AG10803 (cell line): ENCODE results near the gene EVPLL.
"Not testable (repeated sequence)": the region's sequence is repeated elsewhere in the genome, so short reads cannot be mapped to it uniquely, and the experiment has no call there.

Experiments
- DNase-seq: peaks from one replicate; pipeline ENCODE4 v3.0.0; 2010; ENCODE audit warnings: low read depth
- H3K4me3 ChIP-seq: 2 replicates; pipeline ENCODE4 v1.5.1; 2011; ENCODE audit warnings: mild to moderate bottlenecking, low read length, control low read depth

EVPLL gene

DNA sequence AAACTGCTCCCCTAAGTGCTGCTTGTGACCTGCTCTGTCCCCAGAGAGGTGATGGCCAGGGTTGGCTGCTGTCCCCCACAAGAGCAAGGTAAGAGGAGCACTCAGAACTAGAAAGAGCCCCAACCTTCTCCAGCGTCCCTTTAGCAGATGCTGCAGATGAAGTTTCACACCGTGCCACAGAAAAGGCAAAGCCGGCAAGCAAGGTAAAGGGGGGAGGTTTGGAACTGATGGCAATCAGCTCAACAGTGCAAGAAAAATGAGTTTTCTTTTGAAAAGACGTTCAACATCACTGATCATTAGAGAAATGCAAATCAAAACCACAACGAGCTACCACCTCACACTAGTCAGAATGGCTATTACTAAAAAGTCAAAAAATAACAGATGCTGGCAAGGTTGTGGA lies 26.0 kb downstream of the EVPLL start:
- not testable (repeated sequence) for H3K4me3 ChIP-seq, DNase-seq

DNA sequence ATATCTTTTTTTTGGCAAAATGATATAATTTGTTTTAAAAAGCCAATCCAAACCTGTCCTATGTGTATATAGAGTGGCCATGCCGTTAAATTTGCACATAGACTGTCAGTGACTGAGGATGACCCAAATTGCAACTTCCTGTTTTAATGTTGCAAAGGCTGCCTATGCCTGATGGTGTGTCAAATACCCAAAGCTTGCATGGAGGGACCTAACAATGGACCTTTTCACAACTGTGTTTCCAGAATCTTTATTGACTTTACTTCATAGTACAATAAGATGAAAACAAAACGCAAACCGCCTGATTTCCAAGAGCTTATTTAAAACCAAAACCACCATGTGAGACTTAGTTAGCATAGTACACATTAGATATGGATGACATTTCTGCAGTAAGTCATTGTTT lies 31.3 kb downstream of the EVPLL start:
- not testable (repeated sequence) for H3K4me3 ChIP-seq, DNase-seq

DNA sequence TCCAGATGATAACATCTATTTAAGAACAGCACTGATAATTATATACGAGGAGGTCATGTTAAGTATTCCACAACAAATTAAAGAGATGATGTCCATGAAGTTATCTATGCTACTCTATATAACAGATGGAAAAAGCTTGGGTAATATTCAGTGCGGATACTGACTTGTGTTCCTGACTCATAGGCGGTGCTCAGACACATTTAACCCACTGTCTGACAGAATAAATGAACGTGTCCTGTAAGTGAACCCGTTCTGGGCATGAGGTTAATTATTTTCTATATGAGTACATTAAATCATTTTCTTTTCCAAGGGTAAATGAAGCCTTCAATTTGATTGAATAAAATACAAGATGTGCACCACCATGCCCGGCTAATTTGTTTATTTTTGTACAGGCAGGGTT lies 31.7 kb downstream of the EVPLL start:
- DNase-seq, H3K4me3 ChIP-seq: not testable (repeated sequence)

- H3K4me3 ChIP-seq: peak overlapping the region; percentile 50
- not testable (repeated sequence) for DNase-seq
Measured at GRCh38 chr17:18410736-18411135, 33.2 kb downstream of the EVPLL start.

DNA sequence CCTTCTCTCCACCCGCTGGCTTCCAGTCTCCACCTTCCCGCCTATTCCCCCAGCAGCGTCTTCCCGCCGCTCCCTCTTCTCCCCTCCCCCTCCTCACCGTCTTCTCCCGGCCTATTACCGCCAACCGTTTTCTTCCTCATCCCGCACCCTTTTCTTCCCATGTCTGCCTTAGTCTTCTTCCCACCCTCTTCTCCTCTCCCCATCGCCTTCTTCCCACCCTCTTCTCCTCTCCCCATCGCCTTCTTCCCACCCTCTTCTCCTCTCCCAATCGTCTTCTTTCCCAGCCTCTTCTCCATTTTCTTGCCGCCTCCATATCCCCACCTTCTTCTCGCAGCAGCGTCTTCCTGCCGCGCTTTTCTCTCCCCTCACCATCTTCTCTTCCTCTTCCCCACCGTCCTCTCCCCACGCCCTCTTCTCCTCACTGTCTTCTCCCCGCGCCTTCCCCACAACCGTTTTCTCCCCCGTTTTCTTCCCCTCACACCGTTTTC lies 33.8 kb downstream of the EVPLL start:
- DNase-seq: peak; percentile 32

DNA sequence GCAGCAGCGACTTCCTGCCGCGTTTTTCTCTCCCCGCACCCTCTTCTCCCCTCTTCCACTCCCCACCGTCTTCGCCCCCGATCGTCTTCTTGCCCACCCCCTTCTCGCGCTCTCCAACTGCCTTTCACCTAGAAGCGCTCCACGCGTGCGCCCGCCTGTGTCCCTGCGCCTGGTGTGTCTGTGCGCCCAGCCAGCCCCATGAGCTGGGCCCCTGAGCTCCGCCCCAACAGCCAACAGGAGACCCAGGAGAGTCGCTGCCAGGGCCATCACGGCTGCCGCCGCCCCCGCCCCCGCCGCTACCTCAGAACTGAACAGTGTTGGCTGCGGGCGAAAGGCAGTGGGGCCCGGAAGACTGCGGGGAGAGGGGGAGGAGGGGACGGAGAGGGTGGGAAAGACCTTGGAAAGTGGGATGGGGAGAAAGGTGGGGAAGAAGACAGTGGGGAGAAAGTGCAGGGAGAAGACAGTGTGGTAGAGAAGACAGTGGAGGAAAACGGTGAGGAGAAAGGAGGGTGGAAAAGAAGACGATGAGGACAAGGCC lies 34.5 kb downstream of the EVPLL start:
- not testable (repeated sequence) for DNase-seq, H3K4me3 ChIP-seq

More for the DNA sequence above, 33.8 kb downstream of the EVPLL start:
- H3K4me3 ChIP-seq: peak overlapping the region; percentile 62

DNA sequence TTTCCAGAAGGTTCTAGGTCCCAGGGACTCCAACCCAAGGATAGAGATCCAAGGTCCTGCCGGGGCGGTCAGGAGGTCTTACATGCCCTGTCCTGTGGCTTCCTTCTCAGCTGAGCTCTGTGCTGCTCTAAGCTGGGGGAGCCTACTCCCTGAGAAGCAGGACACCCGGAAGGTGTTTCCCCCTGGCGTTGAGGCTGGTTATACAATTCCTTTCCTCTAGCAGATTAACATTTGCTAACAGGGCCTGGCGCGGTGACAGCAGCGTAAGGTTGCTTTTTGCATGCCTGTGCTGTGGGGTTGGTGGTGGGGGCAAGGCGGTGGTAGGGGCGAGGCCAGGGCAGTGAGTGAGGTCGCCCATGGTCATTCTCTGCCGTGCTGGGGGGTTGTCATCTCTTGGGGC lies 43.9 kb downstream of the EVPLL start:
- not testable (repeated sequence) for DNase-seq

DNA sequence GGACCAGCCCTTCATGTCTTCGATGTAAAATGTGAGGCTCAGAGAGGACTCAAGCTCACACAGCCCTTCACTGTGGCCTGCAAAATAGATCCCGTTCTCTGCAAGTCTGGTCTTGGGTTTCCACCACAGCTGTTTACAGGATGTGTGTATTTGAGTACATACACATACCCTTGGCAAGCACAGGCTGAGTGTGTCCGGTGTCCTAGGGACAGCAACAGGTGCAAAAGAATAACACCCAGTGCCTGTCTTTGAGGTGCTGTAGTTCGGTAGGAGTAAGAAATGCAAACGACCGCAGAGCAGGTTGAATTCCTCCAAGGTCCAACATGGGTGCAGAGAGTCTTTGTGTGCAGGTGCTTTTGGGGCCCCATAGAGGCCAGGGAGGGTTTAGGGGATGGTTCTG lies 44.9 kb downstream of the EVPLL start:
- H3K4me3 ChIP-seq, DNase-seq: not testable (repeated sequence)

More for the DNA sequence above, 43.9 kb downstream of the EVPLL start:
- not testable (repeated sequence) for H3K4me3 ChIP-seq

GRCh38 chr17:18423015-18423414 lies 45.4 kb downstream of the EVPLL start:
- not testable (repeated sequence) for H3K4me3 ChIP-seq, DNase-seq

- not testable (repeated sequence) for H3K4me3 ChIP-seq, DNase-seq
Measured at GRCh38 chr17:18425593-18425992, 48.0 kb downstream of the EVPLL start.

- not testable (repeated sequence) for DNase-seq, H3K4me3 ChIP-seq
Measured at GRCh38 chr17:18426639-18427038, 49.1 kb downstream of the EVPLL start.

- H3K4me3 ChIP-seq, DNase-seq: not testable (repeated sequence)
Measured at GRCh38 chr17:18432206-18432605, 54.6 kb downstream of the EVPLL start.
